ENCODE results near the gene FAM193B. TPM values are rescaled to one million over a fixed set of nuclear protein-coding genes. Genes with fewer than 3 reads are reported as not detected.

The FAM193B gene
- total and polyA plus RNA-seq, 2 of the 13 experiments (the other 11 are each of a cell fraction or from before 2014, with no cell fraction given) = 21.2 to 40.9 TPM

GRCh38 chr5:177516601-177517568 lies 37.5 kb downstream of the FAM193B start, which contains the start of gene DDX41 (continued):
- TF ChIP-seq, protein P1, sequence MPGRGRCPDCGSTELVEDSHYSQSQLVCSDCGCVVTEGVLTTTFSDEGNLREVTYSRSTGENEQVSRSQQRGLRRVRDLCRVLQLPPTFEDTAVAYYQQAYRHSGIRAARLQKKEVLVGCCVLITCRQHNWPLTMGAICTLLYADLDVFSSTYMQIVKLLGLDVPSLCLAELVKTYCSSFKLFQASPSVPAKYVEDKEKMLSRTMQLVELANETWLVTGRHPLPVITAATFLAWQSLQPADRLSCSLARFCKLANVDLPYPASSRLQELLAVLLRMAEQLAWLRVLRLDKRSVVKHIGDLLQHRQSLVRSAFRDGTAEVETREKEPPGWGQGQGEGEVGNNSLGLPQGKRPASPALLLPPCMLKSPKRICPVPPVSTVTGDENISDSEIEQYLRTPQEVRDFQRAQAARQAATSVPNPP (CRISPR knock-in tag; IDR thresholded peaks at IDR 0.05) = peak; percentile 64; the same call in 1 of the 2 replicates
- TF ChIP-seq NR2F6 (IDR thresholded peaks at IDR 0.05) = peak; percentile 46; the same call in 1 of the 2 replicates
- TF ChIP-seq NR2F6 (CRISPR knock-in tag; IDR thresholded peaks at IDR 0.05) = peak; percentile 67; the same call in 1 of the 2 replicates
- no peak for TF ChIP-seq HMG20A (CRISPR knock-in tag; IDR thresholded peaks at IDR 0.05; ENCODE audit: borderline replicate concordance)
- no peak for TF ChIP-seq EEA1 (CRISPR knock-in tag; IDR thresholded peaks at IDR 0.05; ENCODE audit: borderline replicate concordance)
- peak; percentile 93 for TF ChIP-seq ELF1 (CRISPR knock-in tag; IDR thresholded peaks at IDR 0.05)
- TF ChIP-seq, protein P2, sequence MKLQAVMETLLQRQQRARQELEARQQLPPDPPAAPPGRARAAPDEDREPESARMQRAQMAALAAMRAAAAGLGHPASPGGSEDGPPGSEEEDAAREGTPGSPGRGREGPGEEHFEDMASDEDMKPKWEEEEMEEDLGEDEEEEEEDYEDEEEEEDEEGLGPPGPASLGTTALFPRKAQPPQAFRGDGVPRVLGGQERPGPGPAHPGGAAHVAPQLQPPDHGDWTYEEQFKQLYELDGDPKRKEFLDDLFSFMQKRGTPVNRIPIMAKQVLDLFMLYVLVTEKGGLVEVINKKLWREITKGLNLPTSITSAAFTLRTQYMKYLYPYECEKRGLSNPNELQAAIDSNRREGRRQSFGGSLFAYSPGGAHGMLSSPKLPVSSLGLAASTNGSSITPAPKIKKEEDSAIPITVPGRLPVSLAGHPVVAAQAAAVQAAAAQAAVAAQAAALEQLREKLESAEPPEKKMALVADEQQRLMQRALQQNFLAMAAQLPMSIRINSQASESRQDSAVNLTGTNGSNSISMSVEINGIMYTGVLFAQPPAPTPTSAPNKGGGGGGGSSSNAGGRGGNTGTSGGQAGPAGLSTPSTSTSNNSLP (IDR thresholded peaks at IDR 0.05; ENCODE audit: low read depth, low read length) = peak; percentile 39; the same call in 1 of the 2 replicates
- no peak for TF ChIP-seq NFE2 (CRISPR knock-in tag; IDR thresholded peaks at IDR 0.05)
- TF ChIP-seq NFATC3 (CRISPR knock-in tag; IDR thresholded peaks at IDR 0.05) = peak; percentile 38; the same call in 1 of the 2 replicates
- TF ChIP-seq ZNF143 (CRISPR knock-in tag; IDR thresholded peaks at IDR 0.05) = peak; percentile 89
- no peak; the same call in 1 of the 2 replicates for TF ChIP-seq IRX3 (CRISPR knock-in tag; IDR thresholded peaks at IDR 0.05; ENCODE audit: borderline replicate concordance, low read depth)
- TF ChIP-seq, protein P3, sequence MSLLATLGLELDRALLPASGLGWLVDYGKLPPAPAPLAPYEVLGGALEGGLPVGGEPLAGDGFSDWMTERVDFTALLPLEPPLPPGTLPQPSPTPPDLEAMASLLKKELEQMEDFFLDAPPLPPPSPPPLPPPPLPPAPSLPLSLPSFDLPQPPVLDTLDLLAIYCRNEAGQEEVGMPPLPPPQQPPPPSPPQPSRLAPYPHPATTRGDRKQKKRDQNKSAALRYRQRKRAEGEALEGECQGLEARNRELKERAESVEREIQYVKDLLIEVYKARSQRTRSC (CRISPR knock-in tag; IDR thresholded peaks at IDR 0.05; ENCODE audit: low read depth) = no peak
- TF ChIP-seq KMT2B (CRISPR knock-in tag; IDR thresholded peaks at IDR 0.05) = peak; percentile 94
- peak; percentile 94 for TF ChIP-seq AGO2 (optimal IDR thresholded peaks at IDR 0.05; ENCODE audit: low read depth, low read length)
- peak; percentile 93 for TF ChIP-seq ZNF687 (CRISPR knock-in tag; IDR thresholded peaks at IDR 0.05)
- peak; percentile 96 for TF ChIP-seq SP4 (CRISPR knock-in tag; IDR thresholded peaks at IDR 0.05)
- peak; percentile 53; the same call in 1 of the 2 replicates for TF ChIP-seq NR1H2 (CRISPR knock-in tag; IDR thresholded peaks at IDR 0.05; ENCODE audit: borderline replicate concordance, low read depth)
- TF ChIP-seq ZNF788 (CRISPR knock-in tag; IDR thresholded peaks at IDR 0.05; ENCODE audit: borderline replicate concordance) = peak; percentile 98
- no peak for TF ChIP-seq ZKSCAN1 (IDR thresholded peaks at IDR 0.05; ENCODE audit: low read length)
- TF ChIP-seq HBP1 (CRISPR knock-in tag; IDR thresholded peaks at IDR 0.05; ENCODE audit: low read depth) = no peak; the same call in 1 of the 2 replicates
